ENCODE data around the gene EFS. TPM values are rescaled to one million over a fixed set of nuclear protein-coding genes. Genes with fewer than 3 reads are reported as not detected.
A peak's percentile ranks its signal among the peaks of the same experiment; 100 is the strongest.
"Not testable (repeated sequence)": the region's sequence is repeated elsewhere in the genome, so short reads cannot be mapped to it uniquely, and the experiment has no call there.

The EFS gene
- total RNA-seq, 3 donors from 2014 or later = 0.08 TPM; not detected in 1

DNA sequence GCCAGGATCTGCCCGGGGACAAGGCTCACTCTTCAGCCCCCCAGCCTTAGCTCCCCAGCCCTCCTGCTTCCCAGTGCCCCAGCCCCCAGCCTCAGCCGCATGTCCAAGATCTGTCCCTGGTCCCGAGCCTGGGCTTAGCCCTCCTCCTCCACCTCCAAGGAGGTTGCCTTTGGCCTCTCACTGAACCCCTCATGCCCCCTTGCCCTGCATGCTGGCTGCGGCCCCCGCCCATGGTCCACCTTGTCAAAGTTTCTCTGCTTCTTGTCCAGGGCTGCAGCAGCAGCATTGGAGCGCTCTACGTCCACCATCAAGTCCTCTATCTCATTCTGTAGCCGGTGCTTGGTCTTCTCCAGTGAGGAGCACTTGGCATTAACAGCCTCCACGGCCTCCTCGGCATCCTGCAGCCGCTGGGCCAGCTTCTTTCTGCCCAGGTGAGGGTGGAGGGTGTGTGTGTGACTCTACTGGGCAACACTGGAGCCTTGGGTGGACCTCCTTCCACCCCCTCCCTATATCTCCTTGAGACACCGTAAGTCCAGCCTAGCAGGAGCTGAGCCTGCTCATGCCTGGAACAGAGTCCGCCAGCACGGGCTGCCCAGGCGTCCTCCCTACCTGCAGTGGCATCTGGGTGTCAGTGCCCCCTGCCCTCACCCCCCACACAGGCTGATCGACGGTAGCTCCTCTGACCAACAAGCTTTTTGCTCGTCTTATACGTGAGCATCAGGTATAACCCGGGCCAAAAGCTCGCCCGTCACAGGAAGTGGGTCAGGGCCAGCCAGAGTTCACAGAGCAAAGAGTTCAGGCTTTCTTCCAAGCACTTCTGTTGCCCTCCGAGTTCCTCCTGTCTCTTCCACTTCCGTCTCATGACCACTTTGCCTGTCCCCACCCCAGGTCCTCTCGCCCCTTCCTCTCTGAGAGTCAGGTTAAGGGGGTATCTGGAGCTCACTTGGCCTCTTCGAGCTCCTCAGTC is 23.2 kb upstream of the EFS start:
- ATAC-seq (no peak), DNase-seq (no peak)
- Mint-ChIP-seq H3K27me3 (ENCODE audit: low read depth) (peaks cover 5% of the 10 kb centered on the region), H3K9me3 (no peaks in the 10 kb centered on the region), H3K4me3 (no peak overlapping the region), H3K36me3 (ENCODE audit: insufficient read depth) (no peaks in the 10 kb centered on the region), H3K4me1 (ENCODE audit: low read depth) (no peaks in the 10 kb centered on the region)

DNA sequence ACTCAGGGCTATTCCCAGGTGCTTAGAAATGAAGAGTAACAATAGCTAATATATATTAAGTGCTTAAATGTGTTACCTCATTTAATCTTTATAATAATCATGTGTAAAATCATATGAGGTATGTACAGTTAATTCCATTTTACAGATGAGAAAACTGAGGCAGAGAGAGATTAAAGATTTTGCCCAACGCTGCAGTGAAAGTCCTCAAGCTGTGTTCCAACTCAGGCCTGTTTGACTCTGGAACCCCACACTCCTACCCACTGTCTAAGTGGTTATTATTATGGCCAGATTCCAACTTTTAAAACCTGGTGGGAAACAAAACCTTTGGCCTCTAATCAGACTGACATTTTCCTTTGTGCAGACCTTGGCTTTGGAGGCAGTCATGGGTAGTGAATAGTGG is 22.0 kb upstream of the EFS start:
- Mint-ChIP-seq H3K9me3 (no peaks in the 10 kb centered on the region), H3K4me1 (ENCODE audit: low read depth) (no peaks in the 10 kb centered on the region), H3K36me3 (ENCODE audit: insufficient read depth) (no peaks in the 10 kb centered on the region), H3K27me3 (ENCODE audit: low read depth) (peaks cover 10% of the 10 kb centered on the region), H3K4me3 (no peak overlapping the region)
- no peak for DNase-seq
- ATAC-seq = no peak

DNA sequence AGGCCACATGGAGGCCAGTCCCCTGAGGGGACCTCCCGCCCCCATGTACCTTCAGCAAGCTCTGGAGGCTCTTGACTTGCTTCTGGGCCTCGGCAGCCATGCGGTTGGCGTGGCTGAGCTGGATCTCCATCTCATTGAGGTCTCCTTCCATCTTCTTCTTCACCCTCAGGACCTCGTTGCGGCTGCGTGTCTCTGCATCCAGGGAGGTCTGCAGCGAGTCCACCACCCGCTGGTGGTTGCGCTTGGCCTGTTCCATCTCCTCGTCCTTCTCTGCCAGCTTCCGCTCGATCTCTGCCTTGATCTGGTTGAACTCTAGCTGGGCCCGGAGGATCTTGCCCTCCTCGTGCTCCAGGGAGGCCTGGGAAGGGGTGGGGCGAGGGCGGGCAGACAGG is 21.3 kb upstream of the EFS start:
- H3K4me1 Mint-ChIP-seq (ENCODE audit: low read depth); DNase-seq; H3K36me3 Mint-ChIP-seq (ENCODE audit: insufficient read depth); H3K9me3 Mint-ChIP-seq; ATAC-seq; H3K4me3 Mint-ChIP-seq: not testable (repeated sequence)
- peaks cover 10% of the 10 kb centered on the region for H3K27me3 Mint-ChIP-seq (ENCODE audit: low read depth)

DNA sequence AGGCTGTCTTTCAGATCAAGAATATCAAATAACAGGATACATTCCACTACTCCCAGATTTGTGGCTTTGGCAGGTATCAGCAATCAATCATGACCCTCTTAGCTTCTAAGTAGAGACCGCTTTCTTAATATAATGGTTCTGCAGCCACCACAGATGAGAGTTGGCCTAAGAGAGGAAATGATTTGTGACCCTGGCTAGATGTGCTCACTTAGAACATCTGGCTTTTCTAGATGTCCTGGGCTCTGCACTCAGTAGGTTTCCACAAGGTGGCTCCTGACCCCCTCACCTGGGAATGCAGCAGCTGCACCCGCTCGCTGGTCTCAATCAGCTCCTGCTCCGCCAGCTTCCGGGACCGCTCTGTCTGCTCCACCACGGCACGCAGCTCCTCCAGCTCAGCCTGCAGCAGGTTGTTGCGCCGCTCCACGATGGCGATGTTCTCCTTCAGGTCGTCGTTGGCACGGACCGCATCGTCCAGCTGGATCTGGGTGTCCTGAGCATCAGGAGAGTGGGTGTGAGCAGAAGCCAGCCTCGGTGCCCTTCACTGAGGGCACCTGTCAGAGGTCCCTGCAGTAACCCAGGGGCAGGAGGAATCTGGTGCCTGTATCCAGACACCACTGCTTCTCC is 20.8 kb upstream of the EFS start:
- DNase-seq = no peak
- Mint-ChIP-seq H3K4me3 (no peak overlapping the region), H3K27me3 (ENCODE audit: low read depth) (peaks cover 12% of the 10 kb centered on the region), H3K9me3 (no peaks in the 10 kb centered on the region), H3K4me1 (ENCODE audit: low read depth) (no peaks in the 10 kb centered on the region), H3K36me3 (ENCODE audit: insufficient read depth) (no peaks in the 10 kb centered on the region)
- no peak for ATAC-seq

DNA sequence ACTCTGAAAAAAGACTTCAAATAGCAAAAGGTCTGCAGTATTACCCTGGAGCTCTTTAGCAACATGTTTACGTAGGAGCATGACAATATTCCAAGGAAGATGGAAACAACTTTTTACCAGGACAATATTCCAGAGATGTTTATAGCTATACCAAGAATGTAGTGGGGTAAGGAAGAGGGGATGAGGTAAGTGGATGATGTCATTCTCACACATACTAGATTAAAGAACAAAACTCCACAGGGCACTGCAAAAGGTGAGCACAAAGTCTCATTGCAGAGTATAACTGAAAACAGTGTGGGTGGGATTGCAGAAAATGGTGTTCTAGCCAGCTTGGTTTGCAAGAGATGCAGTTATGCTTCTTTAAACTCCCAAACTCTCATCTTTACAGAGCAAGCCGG is 20.3 kb upstream of the EFS start:
- H3K27me3 Mint-ChIP-seq (ENCODE audit: low read depth) = peaks cover 8% of the 10 kb centered on the region
- DNase-seq (no peak), ATAC-seq (no peak)
- no peak overlapping the region for H3K4me3 Mint-ChIP-seq
- no peaks in the 10 kb centered on the region for H3K9me3 Mint-ChIP-seq
- no peaks in the 10 kb centered on the region for H3K4me1 Mint-ChIP-seq (ENCODE audit: low read depth)
- H3K36me3 Mint-ChIP-seq (ENCODE audit: insufficient read depth) = no peaks in the 10 kb centered on the region

DNA sequence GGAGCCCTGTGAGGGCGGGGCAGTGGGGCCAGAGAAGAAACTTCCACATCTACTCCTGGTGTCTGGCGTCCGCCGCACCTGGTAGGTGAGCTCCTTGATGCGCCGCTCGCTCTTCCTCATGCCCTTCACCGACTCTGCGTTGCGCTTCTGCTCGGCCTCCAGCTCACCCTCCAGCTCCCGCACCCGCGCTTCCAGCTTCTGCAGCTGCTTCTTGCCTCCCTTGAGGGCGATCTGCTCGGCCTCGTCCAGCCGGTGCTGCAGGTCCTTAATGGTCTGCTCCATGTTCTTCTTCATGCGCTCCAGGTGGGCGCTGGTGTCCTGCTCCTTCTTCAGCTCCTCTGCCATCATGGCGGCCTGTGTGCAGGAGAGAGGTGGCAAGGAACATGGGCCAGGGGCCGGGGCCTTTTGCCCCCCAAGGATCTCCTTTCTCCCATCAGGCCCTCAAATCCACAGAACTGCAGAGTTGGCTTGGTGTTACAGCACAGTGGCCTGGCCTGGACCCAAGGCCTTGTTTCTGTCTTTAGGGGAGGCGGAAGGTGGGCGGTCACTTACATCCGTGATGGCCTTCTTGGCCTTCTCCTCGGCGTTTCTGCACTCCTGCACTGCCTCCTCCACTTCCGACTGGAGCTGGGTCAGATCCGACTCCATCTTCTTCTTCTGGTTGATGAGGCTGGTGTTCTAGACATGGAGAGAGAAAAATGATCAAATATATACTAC is 19.6 kb upstream of the EFS start:
- ATAC-seq = no peak
- H3K9me3 Mint-ChIP-seq = no peaks in the 10 kb centered on the region
- peaks cover 10% of the 10 kb centered on the region for H3K27me3 Mint-ChIP-seq (ENCODE audit: low read depth)
- DNase-seq = no peak
- H3K4me3 Mint-ChIP-seq = no peak overlapping the region
- H3K36me3 Mint-ChIP-seq (ENCODE audit: insufficient read depth) = no peaks in the 10 kb centered on the region
- no peaks in the 10 kb centered on the region for H3K4me1 Mint-ChIP-seq (ENCODE audit: low read depth)

DNA sequence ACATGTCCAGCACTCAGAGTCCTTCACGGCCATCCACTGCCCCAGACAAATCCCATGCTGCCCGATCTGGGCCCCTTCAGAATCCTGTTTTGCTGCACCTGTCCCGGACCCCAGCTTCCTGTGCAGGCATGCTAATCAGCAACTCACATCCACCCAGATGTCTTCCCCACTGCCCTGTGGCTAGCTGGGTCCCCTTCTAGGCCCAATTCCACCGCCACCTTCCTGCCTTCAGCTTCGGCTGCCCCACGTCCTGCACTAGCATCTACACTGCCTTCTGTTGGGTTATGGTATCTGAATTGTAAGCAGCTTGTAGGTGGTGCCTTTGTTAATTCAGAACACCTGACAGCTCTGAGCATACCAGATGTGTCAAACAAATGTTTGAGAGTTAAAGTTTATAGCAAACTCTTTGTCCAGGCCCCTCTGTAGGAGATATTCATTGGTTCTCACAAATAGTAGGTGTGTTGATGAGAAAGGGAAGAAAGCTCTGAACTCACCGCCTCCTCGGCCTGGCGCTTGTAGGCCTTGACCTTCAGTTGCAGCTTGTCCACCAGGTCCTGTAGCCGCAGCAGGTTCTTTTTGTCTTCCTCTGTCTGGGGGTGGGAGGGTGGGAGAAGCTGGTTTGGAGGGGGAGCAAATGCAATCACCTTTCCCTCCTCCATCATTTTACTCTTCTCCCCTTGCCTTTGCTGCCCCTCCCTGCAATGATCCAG is 17.9 kb upstream of the EFS start:
- Mint-ChIP-seq H3K9me3 (no peaks in the 10 kb centered on the region), H3K36me3 (ENCODE audit: insufficient read depth) (no peaks in the 10 kb centered on the region), H3K4me1 (ENCODE audit: low read depth) (no peaks in the 10 kb centered on the region), H3K4me3 (no peak overlapping the region), H3K27me3 (ENCODE audit: low read depth) (peaks cover 14% of the 10 kb centered on the region)
- ATAC-seq = no peak
- no peak for DNase-seq

DNA sequence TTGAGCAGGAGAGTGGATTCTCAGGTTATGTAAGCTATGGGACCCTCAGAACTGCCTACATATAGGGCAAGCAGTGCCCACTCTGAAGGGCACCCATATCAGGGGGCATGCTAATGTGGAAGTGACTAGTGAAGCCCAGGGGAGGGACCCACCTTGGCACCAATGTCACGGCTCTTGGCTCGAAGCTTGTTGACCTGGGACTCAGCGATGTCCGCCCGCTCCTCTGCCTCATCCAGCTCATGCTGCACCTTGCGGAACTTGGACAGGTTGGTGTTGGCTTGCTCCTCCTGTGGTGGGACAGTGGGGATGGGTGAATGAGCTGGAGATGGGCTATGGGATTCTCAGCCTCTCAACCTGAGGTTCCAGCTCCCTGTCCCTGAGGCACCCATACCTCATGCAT is 17.3 kb upstream of the EFS start:
- no peak for ATAC-seq
- Mint-ChIP-seq H3K9me3 (no peaks in the 10 kb centered on the region), H3K36me3 (ENCODE audit: insufficient read depth) (no peaks in the 10 kb centered on the region), H3K4me1 (ENCODE audit: low read depth) (no peaks in the 10 kb centered on the region), H3K27me3 (ENCODE audit: low read depth) (peaks cover 14% of the 10 kb centered on the region), H3K4me3 (no peak overlapping the region)
- DNase-seq = no peak

DNA sequence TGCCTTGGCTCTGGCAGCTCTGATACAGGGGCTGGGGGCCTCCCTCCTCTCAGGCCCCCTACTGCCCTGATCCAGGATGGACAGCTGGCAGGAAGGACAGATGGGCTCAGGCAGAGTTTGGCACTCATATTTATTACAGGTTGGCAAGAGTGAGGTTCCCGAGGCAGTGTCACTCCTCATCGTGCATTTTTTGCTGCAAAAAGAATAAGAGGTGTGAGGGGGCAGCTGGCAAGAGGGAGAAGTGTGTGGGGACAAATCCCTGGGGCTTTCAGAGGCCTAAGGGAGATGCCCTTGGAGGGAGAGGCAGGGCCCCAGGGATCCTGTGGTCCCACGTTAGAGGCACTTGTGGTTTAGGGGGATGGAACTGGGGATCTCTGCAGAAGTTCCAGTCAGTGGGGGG is 16.9 kb upstream of the EFS start:
- ATAC-seq = no peak
- no peak overlapping the region for H3K4me3 Mint-ChIP-seq
- no peak for DNase-seq
- peaks cover 14% of the 10 kb centered on the region for H3K27me3 Mint-ChIP-seq (ENCODE audit: low read depth)
- no peaks in the 10 kb centered on the region for H3K9me3 Mint-ChIP-seq
- no peaks in the 10 kb centered on the region for H3K4me1 Mint-ChIP-seq (ENCODE audit: low read depth)
- no peaks in the 10 kb centered on the region for H3K36me3 Mint-ChIP-seq (ENCODE audit: insufficient read depth)

DNA sequence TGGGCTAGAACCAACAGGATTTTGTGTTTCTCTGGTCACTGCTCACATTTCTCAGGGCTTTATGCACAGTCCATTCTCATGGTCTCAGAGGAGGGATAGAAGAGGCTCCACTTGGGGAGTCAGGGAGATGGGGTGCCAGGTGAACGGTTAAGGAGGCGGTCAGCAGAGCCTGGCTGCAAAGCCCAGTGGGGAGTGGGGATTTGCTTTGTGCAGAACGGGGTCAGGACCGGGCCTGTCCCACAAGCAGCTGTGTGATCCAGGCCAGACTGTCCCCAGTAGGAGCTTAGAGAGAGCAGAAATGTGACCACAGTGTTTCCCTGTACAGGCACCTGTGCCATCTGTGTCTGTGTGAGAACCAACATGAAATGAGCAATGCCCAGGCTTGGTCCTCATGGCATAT is 16.0 kb upstream of the EFS start:
- no peaks in the 10 kb centered on the region for H3K4me1 Mint-ChIP-seq (ENCODE audit: low read depth)
- ATAC-seq (no peak), DNase-seq (no peak)
- H3K9me3 Mint-ChIP-seq = no peaks in the 10 kb centered on the region
- H3K36me3 Mint-ChIP-seq (ENCODE audit: insufficient read depth) = no peaks in the 10 kb centered on the region
- H3K27me3 Mint-ChIP-seq (ENCODE audit: low read depth) = peaks cover 14% of the 10 kb centered on the region
- H3K4me3 Mint-ChIP-seq = no peak overlapping the region

DNA sequence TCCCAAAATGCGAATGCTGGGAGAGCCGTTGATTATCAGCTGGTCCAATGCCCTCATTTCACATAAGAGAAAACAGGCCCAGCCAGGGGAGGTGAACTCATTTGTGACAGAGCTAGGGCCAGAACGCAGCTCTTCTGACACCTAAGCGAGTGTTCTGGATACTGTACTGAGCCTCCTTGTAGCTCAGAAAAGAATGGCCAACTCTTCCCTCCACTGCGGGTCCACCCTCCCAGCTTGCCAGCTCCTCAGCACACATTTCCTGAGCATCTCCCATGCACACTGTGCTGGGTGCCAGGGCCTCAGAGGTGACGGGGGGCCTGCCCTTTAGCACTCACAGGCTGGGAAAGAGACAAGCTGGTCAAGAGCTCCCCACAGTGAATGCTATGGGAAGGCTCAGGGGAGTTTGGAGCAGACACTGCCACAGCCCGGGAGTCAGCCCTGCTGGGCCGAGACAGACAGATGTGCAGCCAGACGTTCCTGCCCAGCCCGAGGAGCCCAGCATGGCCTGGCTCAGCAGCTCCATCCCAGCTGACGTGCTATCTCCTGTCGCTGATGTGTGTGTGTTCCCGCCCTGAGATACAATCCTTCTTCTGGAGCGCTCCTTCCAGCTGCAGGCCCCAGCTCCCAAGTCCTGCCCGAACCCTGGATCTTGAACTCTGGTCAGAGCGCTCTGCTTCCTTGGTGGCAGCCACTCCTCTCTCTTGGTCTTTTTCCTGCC is 15.4 kb upstream of the EFS start:
- Mint-ChIP-seq H3K27me3 (ENCODE audit: low read depth) (peaks cover 14% of the 10 kb centered on the region), H3K36me3 (ENCODE audit: insufficient read depth) (no peaks in the 10 kb centered on the region), H3K9me3 (no peaks in the 10 kb centered on the region), H3K4me3 (no peak overlapping the region), H3K4me1 (ENCODE audit: low read depth) (no peaks in the 10 kb centered on the region)
- DNase-seq (no peak), ATAC-seq (peak in 1 of 2 donors; percentile 25)

DNA sequence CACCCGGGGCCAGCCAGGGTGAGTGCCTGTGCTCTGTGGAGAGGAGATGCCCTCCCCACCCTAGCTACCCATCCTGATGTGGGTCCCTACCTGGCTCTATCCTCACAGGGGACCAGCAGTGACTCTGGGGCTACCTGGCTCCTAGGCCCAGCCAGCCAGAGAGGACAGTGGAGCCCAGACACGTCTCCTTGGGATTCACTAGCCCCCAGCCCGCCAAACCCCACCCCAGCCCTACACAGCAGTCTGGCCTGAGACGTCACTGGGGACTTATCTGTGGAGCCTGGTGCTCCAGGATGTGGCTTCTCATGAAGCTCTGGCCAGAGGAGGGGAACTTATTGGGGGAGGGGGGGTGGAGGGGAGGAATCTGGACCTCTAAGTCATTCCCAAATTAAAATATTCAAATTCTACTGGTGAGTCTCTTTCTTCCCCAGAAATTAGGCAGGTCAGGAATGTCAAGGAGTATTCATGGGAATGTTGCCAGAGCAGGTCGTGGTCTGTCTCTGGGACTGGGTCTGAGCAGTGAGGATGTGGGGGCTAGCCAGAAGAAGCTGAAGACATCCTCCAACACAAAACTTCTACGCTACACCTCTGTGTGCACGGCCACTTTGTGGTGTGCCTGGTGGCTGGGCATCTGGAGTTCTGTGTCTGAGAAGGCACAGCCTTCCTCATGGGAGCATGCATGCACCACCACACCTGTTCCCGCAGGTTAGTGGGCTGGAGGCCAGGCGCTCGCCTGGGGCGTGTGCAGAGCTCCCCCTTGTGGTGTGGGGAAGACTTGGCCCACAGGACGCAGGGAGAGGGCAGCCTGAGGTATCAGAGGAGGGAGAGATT is 14.6 kb upstream of the EFS start:
- no peaks in the 10 kb centered on the region for H3K4me1 Mint-ChIP-seq (ENCODE audit: low read depth)
- no peaks in the 10 kb centered on the region for H3K9me3 Mint-ChIP-seq
- ATAC-seq (peak; percentile 86 to 95), DNase-seq (peak; percentile 72)
- peaks cover 14% of the 10 kb centered on the region for H3K27me3 Mint-ChIP-seq (ENCODE audit: low read depth)
- H3K36me3 Mint-ChIP-seq (ENCODE audit: insufficient read depth) = no peaks in the 10 kb centered on the region
- H3K4me3 Mint-ChIP-seq = no peak overlapping the region

DNA sequence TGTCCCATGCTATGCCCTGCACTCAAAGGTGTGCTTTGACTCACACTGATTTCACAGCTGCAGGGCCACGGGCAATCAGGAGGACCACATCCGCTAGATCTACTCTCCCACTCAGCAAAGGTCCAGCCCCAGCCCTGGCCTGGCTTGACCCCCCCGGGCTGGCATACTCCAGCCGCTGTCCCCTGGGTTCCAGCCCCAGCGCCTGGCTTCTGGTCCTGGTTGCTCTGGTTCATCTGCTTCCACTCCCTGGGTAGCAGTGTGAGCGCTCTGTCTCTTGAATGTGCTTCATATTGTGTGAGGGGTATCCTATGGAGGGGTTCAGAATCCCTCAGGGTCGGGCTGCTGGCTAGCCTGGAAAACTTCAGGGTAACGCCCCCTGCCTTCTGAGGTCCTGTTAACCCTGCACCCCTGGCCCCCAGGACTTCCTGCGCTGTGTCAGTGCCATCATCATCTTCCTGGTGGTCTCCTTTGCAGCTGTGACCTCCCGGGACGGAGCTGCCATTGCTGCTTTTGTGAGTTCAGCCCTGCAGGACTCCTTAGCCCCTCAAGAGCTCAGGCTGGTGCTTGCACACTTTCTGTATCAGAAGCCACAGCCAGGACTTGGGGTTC is 13.7 kb upstream of the EFS start:
- no peak for DNase-seq
- H3K9me3 Mint-ChIP-seq = no peaks in the 10 kb centered on the region
- H3K4me3 Mint-ChIP-seq = no peak overlapping the region

More for the DNA sequence above, 13.7 kb upstream of the EFS start:
- H3K27me3 Mint-ChIP-seq (ENCODE audit: low read depth) = peaks cover 14% of the 10 kb centered on the region
- H3K36me3 Mint-ChIP-seq (ENCODE audit: insufficient read depth) = no peaks in the 10 kb centered on the region
- no peaks in the 10 kb centered on the region for H3K4me1 Mint-ChIP-seq (ENCODE audit: low read depth)
- ATAC-seq = no peak

Measured in activated T-cell treated with anti-CD3 and anti-CD28 coated beads, Interleukin-2, amount 50 U/mL, for 4 hours (primary cell).